Right atrium auricular region (tissue), 2 donors: Measurements from ENCODE around the gene LY9. TPM values are rescaled to one million over a fixed set of nuclear protein-coding genes. Genes with fewer than 3 reads are reported as not detected.

Experiments
- DNase-seq: peaks from one replicate; pipeline ENCODE4 v3.0.0-alpha.2; 2019; ENCODE audit warnings: low spot score
- H3K27ac ChIP-seq, 2 donors: fragments of 200-600 bp; sonication (generic); 1 replicate in 1 of 2; 2 replicates in 1 of 2; pipeline ENCODE4 v1.5.1; 2016 to 2019
- H3K27me3 ChIP-seq, 2 donors: fragments of 200-600 bp; sonication (generic); one replicate each; pipeline versions ENCODE4 v1.5.1 to v1.6.0; 2017 to 2019
- H3K36me3 ChIP-seq: fragments of 200-600 bp; sonication (generic); one replicate; pipeline ENCODE4 v1.5.1; 2016
- H3K4me1 ChIP-seq, 2 donors: fragments of 200-600 bp; sonication (generic); one replicate each; pipeline versions ENCODE4 v1.5.1 to v1.6.0; 2017 to 2019
- H3K4me3 ChIP-seq, 2 donors: fragments of 200-600 bp; sonication (generic); 1 replicate in 1 of 2; 2 replicates in 1 of 2; pipeline ENCODE4 v1.5.1; 2017 to 2019; ENCODE audit warnings: mild to moderate bottlenecking in 1 of 2, moderate library complexity in 1 of 2
- H3K9me3 ChIP-seq, 2 donors: fragments of 200-600 bp; sonication (generic); one replicate each; pipeline ENCODE4 v1.5.1; 2019
- CTCF ChIP-seq, 2 donors: fragments of 200-600 bp; sonication (generic); IDR thresholded peaks; one replicate each; pipeline ENCODE4 v1.5.1; 2019; ENCODE audit warnings: antibody characterized with exemption in 2 of 2
- total RNA-seq, 2 donors: library from RNA; depleted of rRNA; stranded (reverse); fragments of >200 nt; gene quantifications; one replicate each; pipeline ENCODE4 v1.1.0, GENCODE V29; 2016

Gene LY9
- total RNA-seq, 2 donors from 2014 or later = 0.19 to 0.20 TPM

- H3K27me3 ChIP-seq = no peaks in the 10 kb centered on the region
- no peak overlapping the region for H3K4me3 ChIP-seq
- no peak overlapping the region for H3K27ac ChIP-seq
- DNase-seq = no peak
- no peaks in the 10 kb centered on the region for H3K36me3 ChIP-seq
- no peaks in the 10 kb centered on the region for H3K9me3 ChIP-seq
- no peak for TF ChIP-seq CTCF (IDR thresholded peaks at IDR 0.05)
- H3K4me1 ChIP-seq = no peaks in the 10 kb centered on the region
Observed at GRCh38 chr1:160798439-160798838, 2.5 kb downstream of the LY9 start.

- Histone ChIP-seq H3K4me3 (no peak overlapping the region), H3K9me3 (no peaks in the 10 kb centered on the region), H3K27me3 (no peaks in the 10 kb centered on the region), H3K36me3 (no peaks in the 10 kb centered on the region), H3K27ac (no peak overlapping the region), H3K4me1 (no peaks in the 10 kb centered on the region)
- DNase-seq = no peak
- TF ChIP-seq CTCF (IDR thresholded peaks at IDR 0.05) = no peak
Observed at GRCh38 chr1:160799641-160800040, 3.7 kb downstream of the LY9 start.

- no peak for DNase-seq
- no peak overlapping the region for H3K27ac ChIP-seq
- H3K36me3 ChIP-seq = no peaks in the 10 kb centered on the region
- TF ChIP-seq CTCF (IDR thresholded peaks at IDR 0.05) = no peak
- no peaks in the 10 kb centered on the region for H3K27me3 ChIP-seq
- H3K9me3 ChIP-seq = no peaks in the 10 kb centered on the region
- no peak overlapping the region for H3K4me3 ChIP-seq
- H3K4me1 ChIP-seq = no peaks in the 10 kb centered on the region
Observed at GRCh38 chr1:160800142-160800541, 4.2 kb downstream of the LY9 start.

GRCh38 chr1:160800645-160801408 lies 4.9 kb downstream of the LY9 start:
- H3K27me3 ChIP-seq = no peaks in the 10 kb centered on the region
- no peak overlapping the region for H3K27ac ChIP-seq
- H3K4me3 ChIP-seq = no peak overlapping the region
- H3K9me3 ChIP-seq = peaks cover 0 to 3% of the 10 kb centered on the region in 2 donors
- TF ChIP-seq CTCF (IDR thresholded peaks at IDR 0.05) = no peak
- H3K36me3 ChIP-seq = no peaks in the 10 kb centered on the region
- DNase-seq = no peak
- H3K4me1 ChIP-seq = no peaks in the 10 kb centered on the region

- no peak for DNase-seq
Observed at GRCh38 chr1:160801836-160802580, 6.0 kb downstream of the LY9 start.

More at GRCh38 chr1:160801836-160802580, 6.0 kb downstream of the LY9 start:
- no peaks in the 10 kb centered on the region for H3K4me1 ChIP-seq
- peaks cover 0 to 15% of the 10 kb centered on the region in 2 donors for H3K9me3 ChIP-seq
- no peak for TF ChIP-seq CTCF (IDR thresholded peaks at IDR 0.05)
- no peaks in the 10 kb centered on the region for H3K27me3 ChIP-seq
- no peaks in the 10 kb centered on the region for H3K36me3 ChIP-seq
- no peak overlapping the region for H3K27ac ChIP-seq
- H3K4me3 ChIP-seq = no peak overlapping the region
